HuH-7 (cell line): ENCODE measurements around the gene IL27RA.
"Not testable (repeated sequence)": the region's sequence is repeated elsewhere in the genome, so short reads cannot be mapped to it uniquely, and the experiment has no call there.

Experiments
- DNase-seq: peaks from one replicate; pipeline ENCODE4 v3.0.0; 2011; ENCODE audit warnings: low spot score

The IL27RA gene

GRCh38 chr19:14030997-14031718 is 404 bp upstream of the IL27RA start:
- DNase-seq = no peak

- DNase-seq = no peak
Observed at GRCh38 chr19:14033946-14034345, 2.4 kb downstream of the IL27RA start.

DNA sequence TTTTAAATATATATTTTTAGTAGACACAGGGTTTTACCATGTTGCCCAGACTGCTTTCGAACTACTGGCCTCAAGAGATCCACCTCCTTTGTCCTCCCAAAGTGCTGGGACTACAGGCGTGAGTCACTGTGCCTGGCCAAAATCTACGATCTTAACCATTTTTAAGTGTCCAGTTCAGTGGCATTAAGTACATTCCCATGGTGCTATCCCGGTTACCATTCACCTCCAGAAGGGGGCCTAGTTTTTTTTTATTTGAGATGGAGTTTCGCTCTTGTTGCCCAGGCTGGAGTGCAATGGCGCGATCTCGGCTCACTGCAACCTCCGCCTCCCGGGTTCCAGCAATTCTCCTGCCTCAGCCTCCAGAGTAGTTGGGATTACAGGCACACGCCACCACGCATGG is 3.6 kb downstream of the IL27RA start:
- not testable (repeated sequence) for DNase-seq

DNA sequence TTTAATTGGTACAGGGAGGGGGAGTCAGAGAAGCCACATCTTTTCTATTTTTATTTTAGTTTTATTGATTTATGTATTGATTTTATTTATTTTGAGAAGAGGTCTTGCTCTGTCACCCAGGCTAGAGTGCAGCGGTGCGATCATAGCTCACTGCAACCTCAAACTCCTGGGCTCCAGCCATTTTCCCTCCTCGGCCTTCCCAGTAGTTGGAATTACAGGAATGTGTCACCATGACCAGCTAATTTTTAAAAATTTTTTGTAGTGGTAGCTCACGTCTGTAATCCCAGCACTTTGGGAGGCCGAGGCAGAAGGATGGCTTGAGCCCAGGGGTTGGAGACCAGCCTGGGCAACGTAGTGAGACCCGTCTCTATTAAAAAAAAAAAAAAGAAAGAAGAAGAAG is 4.1 kb downstream of the IL27RA start:
- DNase-seq = no peak

DNA sequence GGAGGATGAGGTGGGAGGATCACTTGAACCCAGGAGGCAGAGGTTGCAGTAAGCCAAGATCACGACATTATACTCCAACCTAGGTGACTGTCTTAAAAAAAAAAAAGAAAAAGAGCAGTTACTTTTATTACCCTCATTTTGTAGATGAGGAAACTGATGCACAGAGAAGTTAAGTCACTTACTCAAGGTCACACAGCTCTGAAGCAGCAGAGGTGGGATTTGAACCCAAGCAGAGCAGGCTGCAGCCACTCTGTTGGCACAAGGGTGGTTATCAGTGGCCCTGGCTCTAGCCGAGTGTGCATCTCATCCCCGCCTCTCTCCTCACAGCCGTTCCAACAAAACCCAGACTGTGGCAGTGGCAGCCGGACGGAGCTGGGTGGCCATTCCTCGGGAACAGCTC is 7.6 kb downstream of the IL27RA start:
- DNase-seq = no peak

DNA sequence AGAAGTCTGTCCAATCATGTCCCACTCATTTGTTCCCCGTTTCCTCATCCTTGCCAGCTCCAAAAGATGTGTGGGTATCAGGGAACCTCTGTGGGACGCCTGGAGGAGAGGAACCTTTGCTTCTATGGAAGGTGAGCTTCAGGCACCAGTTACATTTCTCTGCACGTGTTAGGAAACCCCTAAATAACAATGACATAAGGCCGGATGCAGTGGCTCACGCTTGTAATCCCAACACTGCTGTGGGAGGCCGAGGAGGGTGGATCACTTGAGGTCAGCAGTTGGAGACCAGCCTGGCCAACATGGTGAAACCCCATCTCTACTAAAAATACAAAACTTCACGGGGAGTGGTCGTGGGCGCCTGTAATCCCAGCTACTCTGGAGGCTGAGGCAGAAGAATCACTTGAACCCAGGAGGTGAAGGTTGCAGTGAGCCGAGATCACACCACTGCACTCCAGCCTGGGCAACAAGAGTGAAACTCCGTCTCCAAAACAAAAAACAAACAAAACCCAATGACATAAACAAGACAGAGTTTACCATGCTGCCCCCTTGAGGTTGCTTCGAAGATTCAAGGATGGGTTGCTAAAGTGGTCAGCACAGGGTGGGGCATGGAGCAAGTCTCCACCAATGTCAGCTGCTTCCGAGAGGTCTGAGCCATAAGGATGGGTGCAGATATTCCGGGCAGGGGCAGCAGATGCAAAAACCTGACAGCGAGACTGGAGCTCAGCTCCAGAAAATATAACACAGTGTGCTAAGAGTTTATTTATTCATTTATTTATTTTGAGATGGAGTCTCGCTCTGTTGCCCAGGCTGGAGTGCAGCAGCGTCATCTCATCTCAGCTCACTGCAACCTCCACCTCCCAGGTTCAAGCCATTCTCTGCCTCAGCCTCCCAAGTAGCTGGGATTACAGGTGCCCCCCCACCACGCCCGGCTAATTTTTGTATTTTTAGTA is 11.4 kb downstream of the IL27RA start:
- DNase-seq = peak; percentile 63

GRCh38 chr19:14047866-14048265 is 16.3 kb downstream of the IL27RA start:
- not testable (repeated sequence) for DNase-seq

- peak; percentile 71 for DNase-seq
Observed at GRCh38 chr19:14048443-14049153, 17.0 kb downstream of the IL27RA start.

DNA sequence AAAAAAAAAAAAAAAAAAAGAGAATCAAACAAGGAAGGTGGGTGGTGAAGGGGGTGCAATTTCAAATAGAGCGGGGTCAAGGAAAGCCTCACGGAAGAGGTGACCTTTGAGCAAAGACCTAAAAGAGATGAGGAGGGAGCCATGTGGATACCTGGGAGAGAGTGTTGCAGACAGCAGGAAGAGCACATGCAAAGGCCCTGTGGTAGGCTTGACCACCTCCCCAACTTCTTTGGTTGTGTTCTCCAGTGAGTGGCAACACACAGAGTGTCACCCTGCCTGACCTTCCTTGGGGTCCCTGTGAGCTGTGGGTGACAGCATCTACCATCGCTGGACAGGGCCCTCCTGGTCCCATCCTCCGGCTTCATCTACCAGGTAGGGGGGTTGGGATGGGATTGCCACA is 18.9 kb downstream of the IL27RA start:
- DNase-seq = no peak

GRCh38 chr19:14050961-14051360 is 19.4 kb downstream of the IL27RA start:
- DNase-seq = not testable (repeated sequence)

DNA sequence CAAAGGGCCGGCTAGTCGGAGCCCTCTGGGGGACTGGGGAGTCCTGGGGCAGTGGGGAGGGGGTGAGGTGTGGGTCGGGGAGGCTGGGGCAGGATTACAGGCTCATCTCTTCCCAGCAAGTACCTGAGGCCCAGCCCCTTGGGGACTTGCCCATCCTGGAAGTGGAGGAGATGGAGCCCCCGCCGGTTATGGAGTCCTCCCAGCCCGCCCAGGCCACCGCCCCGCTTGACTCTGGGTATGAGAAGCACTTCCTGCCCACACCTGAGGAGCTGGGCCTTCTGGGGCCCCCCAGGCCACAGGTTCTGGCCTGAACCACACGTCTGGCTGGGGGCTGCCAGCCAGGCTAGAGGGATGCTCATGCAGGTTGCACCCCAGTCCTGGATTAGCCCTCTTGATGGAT is 20.4 kb downstream of the IL27RA start:
- DNase-seq = no peak

DNA sequence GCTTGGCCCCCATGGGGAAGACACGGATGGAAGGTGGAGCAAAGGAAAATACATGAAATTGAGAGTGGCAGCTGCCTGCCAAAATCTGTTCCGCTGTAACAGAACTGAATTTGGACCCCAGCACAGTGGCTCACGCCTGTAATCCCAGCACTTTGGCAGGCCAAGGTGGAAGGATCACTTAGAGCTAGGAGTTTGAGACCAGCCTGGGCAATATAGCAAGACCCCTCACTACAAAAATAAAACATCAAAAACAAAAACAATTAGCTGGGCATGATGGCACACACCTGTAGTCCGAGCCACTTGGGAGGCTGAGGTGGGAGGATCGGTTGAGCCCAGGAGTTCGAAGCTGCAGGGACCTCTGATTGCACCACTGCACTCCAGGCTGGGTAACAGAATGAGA is 20.9 kb downstream of the IL27RA start:
- no peak for DNase-seq

DNA sequence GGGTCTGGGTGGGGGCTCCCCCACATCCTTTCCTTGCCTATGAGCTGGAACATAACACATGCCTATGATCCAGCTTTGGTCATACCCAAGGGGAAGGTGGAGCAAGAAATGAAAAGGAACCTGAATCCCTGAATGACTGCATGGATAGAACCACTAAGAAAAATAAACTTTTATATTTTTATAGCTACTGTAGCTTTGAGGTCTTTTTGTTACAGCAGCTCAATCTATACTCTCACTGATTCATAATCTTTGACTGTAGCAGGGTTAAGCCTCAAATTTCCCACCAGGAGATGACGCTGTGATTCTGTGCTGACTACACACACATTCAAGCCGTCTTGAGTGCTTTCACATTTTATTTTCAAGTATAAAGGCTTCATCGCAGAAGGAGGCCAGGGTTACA is 21.5 kb downstream of the IL27RA start:
- DNase-seq = no peak

GRCh38 chr19:14053500-14053899 is 21.9 kb downstream of the IL27RA start:
- no peak for DNase-seq

- DNase-seq = no peak
Observed at GRCh38 chr19:14054099-14054498, 22.5 kb downstream of the IL27RA start.

DNA sequence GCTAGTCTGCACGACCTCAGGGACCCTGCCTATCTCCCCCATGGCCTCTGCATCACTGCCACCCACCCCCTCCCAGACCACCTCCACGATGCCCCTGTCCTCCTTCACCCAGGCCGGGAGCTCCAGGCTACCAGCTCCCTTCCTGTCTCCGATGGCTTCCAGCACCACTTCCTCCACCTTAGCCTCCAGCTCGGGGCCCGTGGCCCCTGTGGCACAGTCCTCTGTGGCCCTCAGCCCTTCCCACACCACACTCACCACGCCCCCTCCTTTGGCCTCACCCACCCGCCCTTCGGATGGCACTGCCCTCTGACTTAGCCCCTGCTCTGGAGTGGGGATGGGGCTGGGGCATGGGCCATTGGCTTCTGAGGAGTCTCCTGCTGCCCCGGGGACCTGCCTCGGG is 23.2 kb downstream of the IL27RA start:
- DNase-seq = no peak

DNA sequence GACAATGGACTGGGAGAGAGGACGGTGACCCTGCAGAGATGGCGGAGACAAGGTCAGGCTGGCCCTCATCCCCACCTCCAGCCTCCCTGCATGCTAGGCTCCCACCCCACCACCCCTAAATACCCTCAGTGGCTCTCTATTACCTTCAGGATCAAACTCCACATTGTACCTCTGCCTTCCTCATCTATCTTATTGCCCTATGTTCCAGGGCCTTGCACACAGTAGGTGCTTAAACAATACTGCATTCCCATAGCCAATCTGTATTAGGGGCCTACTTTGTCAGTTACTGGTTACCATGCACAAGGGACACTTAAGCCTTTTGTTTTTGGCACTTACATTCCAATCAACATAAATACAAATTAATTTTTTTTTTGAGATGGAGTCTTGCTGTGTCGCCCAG is 23.8 kb downstream of the IL27RA start:
- DNase-seq = no peak

GRCh38 chr19:14056069-14056666 is 24.6 kb downstream of the IL27RA start:
- no peak for DNase-seq

DNA sequence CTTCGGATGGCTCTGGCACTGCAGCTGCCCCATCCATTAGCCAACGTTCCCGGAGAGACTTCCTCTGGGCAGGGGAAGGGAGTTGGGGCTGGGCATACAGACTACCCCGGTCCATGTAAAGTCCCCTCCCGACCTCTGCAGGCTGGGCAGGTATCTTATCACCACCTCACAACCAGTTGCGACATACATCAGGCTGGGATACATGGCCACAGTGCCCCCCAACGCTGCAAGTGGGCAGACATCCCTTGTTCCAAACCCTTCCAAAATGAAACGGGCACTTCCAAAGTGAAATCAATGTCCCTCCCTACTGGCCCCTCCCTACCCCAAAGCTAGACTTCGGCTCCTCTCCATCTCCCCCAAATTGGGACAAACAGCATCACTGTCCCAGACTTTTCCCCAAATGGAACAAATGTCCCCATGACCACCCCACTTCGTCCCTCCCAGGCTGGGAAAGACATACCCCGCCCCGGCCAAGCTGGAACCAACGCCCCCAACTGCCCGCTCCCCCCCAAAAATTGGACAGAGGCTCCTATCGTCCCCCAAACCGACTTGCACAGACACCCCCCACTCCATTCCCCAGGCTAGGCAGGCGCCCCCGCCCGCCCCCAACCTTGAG is 25.3 kb downstream of the IL27RA start:
- DNase-seq = no peak

DNA sequence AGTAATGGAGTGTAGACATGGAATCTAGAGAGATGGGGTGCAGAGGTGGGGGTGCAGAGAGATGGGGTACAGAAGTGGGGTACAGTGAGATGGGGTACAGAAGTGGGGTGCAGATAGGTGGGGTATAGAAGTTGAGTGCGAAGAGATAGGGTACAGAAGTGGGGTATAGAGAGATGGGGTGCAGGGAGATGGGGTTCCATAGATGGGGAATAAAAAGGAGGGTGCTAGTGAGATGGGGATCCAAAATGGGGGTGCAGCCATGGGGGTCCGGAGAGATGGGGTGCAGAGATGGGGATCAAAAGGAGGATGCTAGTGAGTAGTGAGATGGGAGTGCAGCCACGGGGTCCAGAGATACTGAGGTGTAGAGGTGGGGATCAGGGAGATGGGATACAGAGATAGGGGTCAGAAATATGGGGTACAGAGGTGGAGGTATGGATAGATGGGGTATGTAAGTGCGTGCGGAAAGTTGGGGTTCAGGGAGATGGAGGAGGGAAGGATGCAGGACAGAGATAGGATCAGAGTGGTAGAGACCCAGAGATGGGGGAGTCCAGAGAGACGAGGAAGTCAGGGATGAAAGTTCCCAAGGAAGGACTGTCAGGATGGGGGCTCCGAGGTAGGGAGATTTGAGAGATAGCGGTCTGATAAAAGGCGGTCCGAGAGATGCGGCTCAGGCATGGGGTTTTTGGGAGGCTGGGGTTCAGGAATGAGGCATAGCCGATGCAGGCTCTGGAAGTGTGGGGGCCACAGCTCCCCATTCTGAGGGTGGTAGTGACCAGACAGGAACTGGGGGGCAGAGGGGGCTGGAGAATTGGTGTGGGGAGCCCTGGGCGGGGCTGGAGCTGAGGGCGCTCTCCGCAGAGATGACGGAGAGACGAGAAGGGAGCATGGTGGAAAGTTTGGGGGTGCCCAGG is 26.9 kb downstream of the IL27RA start:
- no peak for DNase-seq

DNA sequence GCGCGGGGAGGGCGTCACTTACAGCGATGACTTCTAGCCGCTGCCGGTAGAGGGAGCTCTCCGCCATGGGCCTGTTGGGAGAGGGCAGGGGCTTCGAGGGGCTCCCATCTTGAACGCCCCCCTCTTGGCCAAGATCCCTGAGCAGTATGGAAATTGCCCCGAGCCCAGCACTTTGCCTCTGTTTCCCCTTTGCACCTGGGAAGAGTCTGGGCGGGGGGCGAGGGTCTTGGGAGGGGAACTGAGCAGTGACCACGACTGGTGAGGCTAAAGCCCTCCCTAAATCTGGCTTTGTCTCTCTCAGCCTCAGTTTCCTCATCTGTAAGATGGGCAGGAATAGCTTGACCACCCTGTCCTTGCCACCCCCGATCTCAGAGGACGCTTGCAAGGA is 27.5 kb downstream of the IL27RA start:
- no peak for DNase-seq
